Epithelial cell of proximal tubule (primary cell): Measurements from ENCODE around the gene CELF4. TPM values are rescaled to one million over a fixed set of nuclear protein-coding genes. Genes with fewer than 3 reads are reported as not detected.

Experiments
- DNase-seq: peaks from one replicate; pipeline ENCODE4 v3.0.0-alpha.2; 2011; ENCODE audit warnings: low read depth
- H3K4me3 ChIP-seq: 2 replicates; pipeline ENCODE4 v1.5.1; 2011; ENCODE audit warnings: low read depth, mild to moderate bottlenecking, low read length
- total RNA-seq: library from RNA; depleted of rRNA; stranded (reverse); fragments of >200 nt; gene quantifications from 2 replicates; pipeline ENCODE4 v1.2.3, GENCODE V29; 2015
- TF ChIP-seq, protein P1 (sequence below): conservative IDR thresholded peaks from 2 replicates; pipeline ENCODE4 v1.5.1; 2012; ENCODE audit warnings: low read depth, mild to moderate bottlenecking, low read length

CELF4 gene
- total RNA-seq, 1 donor from 2014 or later, result not detected

DNA sequence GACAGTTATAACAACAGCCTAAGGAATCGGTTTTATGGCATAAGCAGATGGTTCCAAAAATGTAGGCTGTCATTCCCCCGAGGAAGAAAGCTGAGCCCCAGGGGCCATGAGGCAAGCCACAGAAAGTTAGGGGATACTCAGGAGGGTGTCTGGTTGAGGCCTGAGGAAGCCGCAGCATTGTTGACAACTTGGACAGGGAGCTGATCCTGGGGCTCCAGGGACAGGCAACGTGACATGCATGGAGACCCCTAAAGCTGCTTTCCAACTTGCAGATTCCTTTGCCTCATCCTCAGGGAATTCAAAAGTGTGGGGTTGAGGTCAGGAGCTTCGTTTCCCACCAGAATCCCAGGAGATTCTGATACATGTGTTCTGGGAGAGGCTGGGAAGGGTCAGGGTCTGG, 20.9 kb downstream of the CELF4 start:
- TF ChIP-seq, protein P1, sequence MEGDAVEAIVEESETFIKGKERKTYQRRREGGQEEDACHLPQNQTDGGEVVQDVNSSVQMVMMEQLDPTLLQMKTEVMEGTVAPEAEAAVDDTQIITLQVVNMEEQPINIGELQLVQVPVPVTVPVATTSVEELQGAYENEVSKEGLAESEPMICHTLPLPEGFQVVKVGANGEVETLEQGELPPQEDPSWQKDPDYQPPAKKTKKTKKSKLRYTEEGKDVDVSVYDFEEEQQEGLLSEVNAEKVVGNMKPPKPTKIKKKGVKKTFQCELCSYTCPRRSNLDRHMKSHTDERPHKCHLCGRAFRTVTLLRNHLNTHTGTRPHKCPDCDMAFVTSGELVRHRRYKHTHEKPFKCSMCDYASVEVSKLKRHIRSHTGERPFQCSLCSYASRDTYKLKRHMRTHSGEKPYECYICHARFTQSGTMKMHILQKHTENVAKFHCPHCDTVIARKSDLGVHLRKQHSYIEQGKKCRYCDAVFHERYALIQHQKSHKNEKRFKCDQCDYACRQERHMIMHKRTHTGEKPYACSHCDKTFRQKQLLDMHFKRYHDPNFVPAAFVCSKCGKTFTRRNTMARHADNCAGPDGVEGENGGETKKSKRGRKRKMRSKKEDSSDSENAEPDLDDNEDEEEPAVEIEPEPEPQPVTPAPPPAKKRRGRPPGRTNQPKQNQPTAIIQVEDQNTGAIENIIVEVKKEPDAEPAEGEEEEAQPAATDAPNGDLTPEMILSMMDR, result no peak
- DNase-seq, result no peak
- no peak overlapping the region for H3K4me3 ChIP-seq

DNA sequence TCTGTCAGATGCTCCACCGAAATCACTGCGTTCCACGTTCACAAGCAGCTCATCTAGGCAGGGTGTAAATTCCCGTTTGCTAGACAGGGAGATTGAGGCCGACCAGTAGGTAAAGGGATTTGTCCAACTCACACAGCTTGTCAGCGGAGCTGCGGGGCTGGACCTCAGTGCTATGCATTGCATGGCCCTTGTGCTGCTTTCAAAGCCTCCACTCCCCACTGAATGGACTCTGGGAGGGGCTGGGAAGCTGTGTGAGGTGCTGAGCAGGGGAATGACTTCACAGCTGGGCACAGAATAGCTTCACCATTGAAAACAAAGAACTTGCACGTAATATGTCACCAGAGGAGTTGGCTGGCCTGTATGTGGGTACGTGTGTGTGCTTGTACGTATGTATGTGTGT, 21.4 kb downstream of the CELF4 start:
- TF ChIP-seq, protein P1, result no peak
- no peak overlapping the region for H3K4me3 ChIP-seq
- no peak for DNase-seq

DNA sequence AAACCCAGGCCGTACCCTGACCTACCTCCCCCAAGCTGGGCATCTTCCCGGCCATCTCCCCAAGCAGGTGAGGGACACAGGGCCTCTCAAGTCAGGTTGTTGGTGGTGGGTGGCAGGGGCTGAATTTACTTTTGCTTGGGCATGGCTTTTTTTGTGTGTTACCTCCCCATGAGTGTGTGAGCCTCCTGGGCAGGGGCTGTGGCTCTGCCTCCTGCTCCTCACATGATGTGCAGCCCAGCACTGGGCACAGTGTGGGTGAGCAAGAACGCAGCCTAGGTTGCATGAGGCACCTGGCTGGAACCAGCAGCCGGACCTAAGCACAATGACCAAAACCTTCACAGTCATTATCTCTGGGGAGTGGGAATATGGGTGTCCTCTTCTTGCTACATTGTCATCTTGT, 22.3 kb downstream of the CELF4 start:
- TF ChIP-seq, protein P1, result no peak
- no peak for DNase-seq

DNA sequence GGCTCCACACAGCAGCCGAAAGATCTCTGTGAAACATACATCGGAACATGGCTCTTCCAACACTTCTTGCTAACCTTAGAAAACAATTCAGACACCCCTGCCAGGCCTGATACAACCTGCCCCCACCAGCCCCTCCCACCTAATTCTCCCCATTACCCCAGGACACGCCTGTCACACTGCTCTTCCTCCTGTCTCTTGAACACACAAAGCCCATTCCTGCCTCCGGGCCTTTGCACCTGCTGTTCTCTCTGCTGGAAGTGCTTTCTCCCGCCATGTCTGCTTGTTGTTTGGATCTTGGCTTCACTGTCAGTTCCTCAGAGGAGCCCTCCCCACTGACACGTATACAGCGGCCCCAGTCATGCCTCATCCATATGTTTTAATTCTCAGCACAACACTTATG, 24.1 kb downstream of the CELF4 start:
- no peak for DNase-seq
- no peak overlapping the region for H3K4me3 ChIP-seq
- TF ChIP-seq, protein P1, result no peak

More for the DNA sequence above, 22.3 kb downstream of the CELF4 start:
- no peak overlapping the region for H3K4me3 ChIP-seq

DNA sequence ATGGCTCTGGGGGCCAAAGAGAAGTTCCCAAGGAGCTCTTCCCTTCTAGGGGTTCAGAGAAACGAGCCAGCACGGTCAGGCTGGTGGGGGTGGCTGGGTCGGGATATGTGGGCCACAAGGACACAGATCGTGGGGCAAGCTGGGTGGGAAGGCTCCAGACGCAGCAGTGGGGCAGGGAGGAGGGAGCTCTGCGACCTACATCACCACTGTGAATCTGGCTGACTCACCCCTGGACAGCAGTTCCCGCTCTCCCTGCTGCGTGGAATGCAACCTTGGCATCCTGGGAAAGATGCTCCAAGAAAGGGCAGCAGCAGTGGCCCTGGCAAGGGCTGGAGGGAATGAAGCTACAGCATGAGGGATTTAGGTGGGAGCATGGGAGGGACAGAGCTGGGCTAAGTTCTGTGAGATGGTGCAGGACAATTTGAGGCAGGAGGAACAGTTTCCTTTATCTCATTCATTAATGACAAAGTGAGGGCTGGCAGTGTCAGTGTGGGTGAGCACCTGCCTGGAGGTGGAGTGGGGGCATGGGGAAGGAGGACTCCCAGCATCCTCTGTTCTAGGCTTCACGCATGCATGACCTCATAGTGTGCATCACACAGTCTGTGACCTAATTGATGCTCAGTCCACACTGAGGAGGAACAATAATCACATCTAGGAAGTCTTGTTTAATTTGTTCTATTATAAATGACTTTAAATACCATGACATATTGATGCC, 25.0 kb downstream of the CELF4 start:
- TF ChIP-seq, protein P1, result no peak
- no peak overlapping the region for H3K4me3 ChIP-seq
- no peak for DNase-seq

DNA sequence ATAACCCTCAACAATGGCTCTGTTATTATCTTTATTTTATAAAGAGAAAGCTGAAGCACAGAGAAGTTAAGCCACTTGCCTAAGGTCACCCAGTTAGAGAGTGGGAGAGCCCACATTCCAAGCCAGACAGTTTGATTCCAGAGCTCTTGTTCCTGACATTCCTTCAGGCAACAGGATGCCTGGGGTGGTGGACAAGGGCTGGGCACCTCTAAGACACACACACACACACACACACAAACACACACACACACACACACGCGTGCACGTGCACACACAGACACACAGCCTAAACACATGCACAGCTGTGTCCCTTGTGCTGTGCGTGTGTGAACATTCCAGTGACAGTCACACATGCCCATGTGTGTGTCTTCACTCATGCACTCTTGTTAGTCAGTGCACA, 26.4 kb downstream of the CELF4 start:
- no peak for DNase-seq
- TF ChIP-seq, protein P1, result no peak
- no peak overlapping the region for H3K4me3 ChIP-seq
